PC-9 (cell line): Measurements from ENCODE around the gene GRB7.

Experiments used
- EZH2 ChIP-seq: fragments of 200-600 bp; sonication (generic); IDR thresholded peaks from 2 replicates; pipeline ENCODE4 v1.8.0; 2017; ENCODE audit warnings: antibody characterized with exemption, low read depth
- TF ChIP-seq, protein P1 (sequence below): fragments of 200-600 bp; sonication (generic); conservative IDR thresholded peaks from 2 replicates; pipeline ENCODE4 v1.6.1; 2017; ENCODE audit warnings: mixed run types, antibody characterized with exemption, mild to moderate bottlenecking, moderate library complexity

DNA sequence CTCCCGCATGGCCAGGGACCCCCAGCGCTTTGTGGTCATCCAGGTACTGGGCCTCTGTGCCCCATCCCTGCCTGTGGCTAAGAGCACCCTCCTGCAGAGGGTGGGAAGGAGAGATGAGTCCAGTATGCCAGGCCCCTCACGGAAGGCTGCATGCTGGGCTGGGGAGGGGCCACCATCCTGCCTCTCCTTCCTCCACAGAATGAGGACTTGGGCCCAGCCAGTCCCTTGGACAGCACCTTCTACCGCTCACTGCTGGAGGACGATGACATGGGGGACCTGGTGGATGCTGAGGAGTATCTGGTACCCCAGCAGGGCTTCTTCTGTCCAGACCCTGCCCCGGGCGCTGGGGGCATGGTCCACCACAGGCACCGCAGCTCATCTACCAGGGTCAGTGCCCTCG, 11.1 kb upstream of the GRB7 start:
- TF ChIP-seq, protein P1, sequence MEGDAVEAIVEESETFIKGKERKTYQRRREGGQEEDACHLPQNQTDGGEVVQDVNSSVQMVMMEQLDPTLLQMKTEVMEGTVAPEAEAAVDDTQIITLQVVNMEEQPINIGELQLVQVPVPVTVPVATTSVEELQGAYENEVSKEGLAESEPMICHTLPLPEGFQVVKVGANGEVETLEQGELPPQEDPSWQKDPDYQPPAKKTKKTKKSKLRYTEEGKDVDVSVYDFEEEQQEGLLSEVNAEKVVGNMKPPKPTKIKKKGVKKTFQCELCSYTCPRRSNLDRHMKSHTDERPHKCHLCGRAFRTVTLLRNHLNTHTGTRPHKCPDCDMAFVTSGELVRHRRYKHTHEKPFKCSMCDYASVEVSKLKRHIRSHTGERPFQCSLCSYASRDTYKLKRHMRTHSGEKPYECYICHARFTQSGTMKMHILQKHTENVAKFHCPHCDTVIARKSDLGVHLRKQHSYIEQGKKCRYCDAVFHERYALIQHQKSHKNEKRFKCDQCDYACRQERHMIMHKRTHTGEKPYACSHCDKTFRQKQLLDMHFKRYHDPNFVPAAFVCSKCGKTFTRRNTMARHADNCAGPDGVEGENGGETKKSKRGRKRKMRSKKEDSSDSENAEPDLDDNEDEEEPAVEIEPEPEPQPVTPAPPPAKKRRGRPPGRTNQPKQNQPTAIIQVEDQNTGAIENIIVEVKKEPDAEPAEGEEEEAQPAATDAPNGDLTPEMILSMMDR: no peak
- TF ChIP-seq EZH2: no peak
